Gastrocnemius medialis (tissue), 4 donors: Measurements from ENCODE around the gene ISL2.

Experiments
- POLR2A ChIP-seq, 2 donors: fragments of 450-650 bp; IDR thresholded peaks; one replicate each; pipeline ENCODE4 v1.6.1; 2017; ENCODE audit warnings: antibody characterized with exemption in 2 of 2, mild to moderate bottlenecking in 2 of 2, moderate library complexity in 2 of 2
- TF ChIP-seq, protein P1 (sequence below), 5 experiments: fragments of 450-650 bp in 3 of 5; fragments of 200-600 bp in 2 of 5; sonication (generic) in 2 of 5; IDR thresholded peaks in 4 of 5; conservative IDR thresholded peaks in 1 of 5; 1 replicate in 4 of 5; 2 replicates in 1 of 5; pipeline ENCODE4 v1.5.1; 2016 to 2019; ENCODE audit warnings: antibody characterized with exemption in 5 of 5, mild to moderate bottlenecking in 3 of 5, moderate library complexity in 3 of 5

DNA sequence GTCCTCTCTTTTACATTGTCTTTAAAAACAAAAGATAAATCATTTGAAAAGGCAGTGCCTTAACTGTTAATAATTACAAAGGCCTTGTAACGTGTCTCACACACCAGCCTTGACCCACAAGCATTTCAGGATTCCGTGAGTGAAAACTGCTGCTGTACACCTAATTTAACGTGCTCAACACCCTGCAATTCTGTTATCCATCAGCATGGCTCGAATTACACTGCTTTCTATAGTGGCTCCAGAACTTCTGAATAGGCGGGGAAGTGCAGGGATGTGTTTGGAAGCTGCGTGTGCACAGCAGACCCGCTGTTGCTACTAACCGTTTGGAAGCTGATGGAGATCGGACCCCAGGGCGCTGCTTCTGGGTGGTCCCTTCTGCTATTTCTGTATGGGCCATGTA lies 15.4 kb upstream of the ISL2 start:
- TF ChIP-seq, protein P1, sequence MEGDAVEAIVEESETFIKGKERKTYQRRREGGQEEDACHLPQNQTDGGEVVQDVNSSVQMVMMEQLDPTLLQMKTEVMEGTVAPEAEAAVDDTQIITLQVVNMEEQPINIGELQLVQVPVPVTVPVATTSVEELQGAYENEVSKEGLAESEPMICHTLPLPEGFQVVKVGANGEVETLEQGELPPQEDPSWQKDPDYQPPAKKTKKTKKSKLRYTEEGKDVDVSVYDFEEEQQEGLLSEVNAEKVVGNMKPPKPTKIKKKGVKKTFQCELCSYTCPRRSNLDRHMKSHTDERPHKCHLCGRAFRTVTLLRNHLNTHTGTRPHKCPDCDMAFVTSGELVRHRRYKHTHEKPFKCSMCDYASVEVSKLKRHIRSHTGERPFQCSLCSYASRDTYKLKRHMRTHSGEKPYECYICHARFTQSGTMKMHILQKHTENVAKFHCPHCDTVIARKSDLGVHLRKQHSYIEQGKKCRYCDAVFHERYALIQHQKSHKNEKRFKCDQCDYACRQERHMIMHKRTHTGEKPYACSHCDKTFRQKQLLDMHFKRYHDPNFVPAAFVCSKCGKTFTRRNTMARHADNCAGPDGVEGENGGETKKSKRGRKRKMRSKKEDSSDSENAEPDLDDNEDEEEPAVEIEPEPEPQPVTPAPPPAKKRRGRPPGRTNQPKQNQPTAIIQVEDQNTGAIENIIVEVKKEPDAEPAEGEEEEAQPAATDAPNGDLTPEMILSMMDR (IDR thresholded peaks at IDR 0.05 in 4 of 5, conservative IDR thresholded peaks at IDR 0.05 in 1 of 5) = no peak
- TF ChIP-seq POLR2A (IDR thresholded peaks at IDR 0.05) = no peak
